ENCODE data around the gene FCHSD2.

DNA sequence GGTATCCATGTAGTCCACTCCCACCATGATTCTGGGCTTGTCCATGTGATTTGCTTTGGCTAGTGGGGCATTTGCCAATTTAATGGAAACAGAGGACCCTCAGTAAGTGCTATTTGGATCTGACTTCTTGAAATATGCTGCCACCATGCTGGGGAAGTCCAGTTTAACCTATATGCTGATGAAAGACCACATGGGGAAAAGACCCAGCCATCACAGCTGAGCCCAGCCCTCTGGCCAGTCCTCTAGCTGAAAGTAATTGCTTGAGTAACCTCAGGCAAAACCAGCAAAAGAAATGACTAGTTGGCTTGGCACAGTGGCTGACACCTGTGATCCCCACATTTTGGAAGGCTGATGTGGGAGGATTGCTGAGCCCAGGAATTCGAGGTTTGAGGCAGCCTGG is 266.4 kb downstream of the FCHSD2 start:
- TF ChIP-seq, protein P1, sequence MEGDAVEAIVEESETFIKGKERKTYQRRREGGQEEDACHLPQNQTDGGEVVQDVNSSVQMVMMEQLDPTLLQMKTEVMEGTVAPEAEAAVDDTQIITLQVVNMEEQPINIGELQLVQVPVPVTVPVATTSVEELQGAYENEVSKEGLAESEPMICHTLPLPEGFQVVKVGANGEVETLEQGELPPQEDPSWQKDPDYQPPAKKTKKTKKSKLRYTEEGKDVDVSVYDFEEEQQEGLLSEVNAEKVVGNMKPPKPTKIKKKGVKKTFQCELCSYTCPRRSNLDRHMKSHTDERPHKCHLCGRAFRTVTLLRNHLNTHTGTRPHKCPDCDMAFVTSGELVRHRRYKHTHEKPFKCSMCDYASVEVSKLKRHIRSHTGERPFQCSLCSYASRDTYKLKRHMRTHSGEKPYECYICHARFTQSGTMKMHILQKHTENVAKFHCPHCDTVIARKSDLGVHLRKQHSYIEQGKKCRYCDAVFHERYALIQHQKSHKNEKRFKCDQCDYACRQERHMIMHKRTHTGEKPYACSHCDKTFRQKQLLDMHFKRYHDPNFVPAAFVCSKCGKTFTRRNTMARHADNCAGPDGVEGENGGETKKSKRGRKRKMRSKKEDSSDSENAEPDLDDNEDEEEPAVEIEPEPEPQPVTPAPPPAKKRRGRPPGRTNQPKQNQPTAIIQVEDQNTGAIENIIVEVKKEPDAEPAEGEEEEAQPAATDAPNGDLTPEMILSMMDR (conservative IDR thresholded peaks at IDR 0.05): no peak
- no peak for TF ChIP-seq EZH2 (IDR thresholded peaks at IDR 0.05; ENCODE audit: low read depth)

Data from PC-9 (cell line).